WERI-Rb-1 (cell line): ENCODE data around the gene ADGRD1.

ENCODE experiments used
- DNase-seq: peaks from one replicate; pipeline ENCODE4 v3.0.0-alpha.2; 2020
- H3K27ac ChIP-seq: fragments of 250-450 bp; sonication (Bioruptor Pico); 2 replicates; pipeline ENCODE4 v1.5.1; 2020; ENCODE audit warnings: mild to moderate bottlenecking, moderate library complexity
- H3K27me3 ChIP-seq: fragments of 250-450 bp; sonication (Bioruptor Pico); 2 replicates; pipeline ENCODE4 v1.5.1; 2021; ENCODE audit warnings: mild to moderate bottlenecking, low read depth, moderate library complexity; ENCODE audit not compliant: insufficient read depth, severe bottlenecking
- H3K36me3 ChIP-seq: fragments of 250-450 bp; sonication (Bioruptor Pico); 2 replicates; pipeline ENCODE4 v1.5.1; 2020; ENCODE audit warnings: mild to moderate bottlenecking, moderate library complexity
- H3K4me3 ChIP-seq: 2 replicates; pipeline ENCODE4 v1.5.1; 2011; ENCODE audit warnings: low read depth, mild to moderate bottlenecking, control low read depth, low read length
- H3K9me3 ChIP-seq: fragments of 250-450 bp; sonication (Bioruptor Pico); 2 replicates; pipeline ENCODE4 v1.5.1; 2021; ENCODE audit warnings: mild to moderate bottlenecking, moderate library complexity; ENCODE audit not compliant: severe bottlenecking
- CTCF ChIP-seq: IDR thresholded peaks from 2 replicates; pipeline ENCODE4 v1.5.1; 2011; ENCODE audit warnings: low read depth, mild to moderate bottlenecking, control low read depth, inconsistent platforms, low read length

The ADGRD1 gene

GRCh38 chr12:131052063-131052781 lies 98.5 kb downstream of the ADGRD1 start:
- no peaks in the 10 kb centered on the region for H3K27me3 ChIP-seq

GRCh38 chr12:131052929-131053328 lies 99.2 kb downstream of the ADGRD1 start:
- no peak overlapping the region for H3K4me3 ChIP-seq
- H3K9me3 ChIP-seq: no peaks in the 10 kb centered on the region
- TF ChIP-seq CTCF: no peak
- H3K36me3 ChIP-seq: no peaks in the 10 kb centered on the region
- DNase-seq: no peak
- H3K27ac ChIP-seq: no peak overlapping the region
- no peaks in the 10 kb centered on the region for H3K27me3 ChIP-seq

More at GRCh38 chr12:131052063-131052781, 98.5 kb downstream of the ADGRD1 start:
- TF ChIP-seq CTCF: no peak
- H3K4me3 ChIP-seq: no peak overlapping the region
- H3K36me3 ChIP-seq: no peaks in the 10 kb centered on the region
- no peak for DNase-seq
- H3K27ac ChIP-seq: no peak overlapping the region
- H3K9me3 ChIP-seq: no peaks in the 10 kb centered on the region

- no peaks in the 10 kb centered on the region for H3K36me3 ChIP-seq
- TF ChIP-seq CTCF: no peak
- no peak overlapping the region for H3K27ac ChIP-seq
- DNase-seq: no peak
- H3K9me3 ChIP-seq: no peaks in the 10 kb centered on the region
- no peak overlapping the region for H3K4me3 ChIP-seq
- no peaks in the 10 kb centered on the region for H3K27me3 ChIP-seq
Observed at GRCh38 chr12:131053567-131053966, 99.9 kb downstream of the ADGRD1 start.

GRCh38 chr12:131054345-131055092 lies 100.8 kb downstream of the ADGRD1 start:
- H3K9me3 ChIP-seq: no peaks in the 10 kb centered on the region
- no peak overlapping the region for H3K4me3 ChIP-seq
- no peaks in the 10 kb centered on the region for H3K27me3 ChIP-seq
- no peaks in the 10 kb centered on the region for H3K36me3 ChIP-seq
- no peak overlapping the region for H3K27ac ChIP-seq
- DNase-seq: no peak
- TF ChIP-seq CTCF: no peak

- no peaks in the 10 kb centered on the region for H3K27me3 ChIP-seq
Observed at GRCh38 chr12:131055093-131055465, 101.4 kb downstream of the ADGRD1 start.

More at GRCh38 chr12:131055093-131055465, 101.4 kb downstream of the ADGRD1 start:
- H3K27ac ChIP-seq: no peak overlapping the region
- H3K9me3 ChIP-seq: no peaks in the 10 kb centered on the region
- H3K36me3 ChIP-seq: no peaks in the 10 kb centered on the region
- TF ChIP-seq CTCF: no peak
- DNase-seq: no peak
- no peak overlapping the region for H3K4me3 ChIP-seq
